Transverse colon (tissue), 4 donors: ENCODE measurements around the gene SLC7A14. TPM values are rescaled to one million over a fixed set of nuclear protein-coding genes. Genes with fewer than 3 reads are reported as not detected.

Experiments used
- DNase-seq: peaks from one replicate; pipeline ENCODE4 v3.0.0-alpha.2; 2019
- H3K27ac ChIP-seq, 4 donors: fragments of 200-600 bp; sonication (generic); 2 replicates each; pipeline ENCODE4 v1.5.1; 2016 to 2018; ENCODE audit warnings: inconsistent platforms in 4 of 4
- H3K27me3 ChIP-seq: fragments of 200-600 bp; sonication (generic); 2 replicates; pipeline ENCODE4 v1.5.1; 2017; ENCODE audit warnings: inconsistent platforms
- H3K36me3 ChIP-seq, 4 donors: fragments of 200-600 bp; sonication (generic); 2 replicates each; pipeline ENCODE4 v1.5.1; 2017 to 2019; ENCODE audit warnings: inconsistent platforms in 4 of 4
- H3K4me1 ChIP-seq, 4 donors: fragments of 200-600 bp; sonication (generic); 2 replicates each; pipeline ENCODE4 v1.5.1; 2017 to 2020; ENCODE audit warnings: inconsistent platforms in 4 of 4
- H3K4me3 ChIP-seq, 4 donors: fragments of 200-600 bp; sonication (generic); 1 replicate in 1 of 4; 2 replicates in 3 of 4; pipeline versions ENCODE4 v1.5.1 to v1.6.1; 2017 to 2019; ENCODE audit warnings: inconsistent platforms in 4 of 4
- H3K9me3 ChIP-seq, 2 donors: fragments of 200-600 bp; sonication (generic); 2 replicates each; pipeline ENCODE4 v1.5.1; 2017 to 2019; ENCODE audit warnings: inconsistent platforms in 2 of 2
- CTCF ChIP-seq, 5 experiments: fragments of 200-600 bp in 3 of 5; fragments of 450-650 bp in 2 of 5; sonication (generic) in 3 of 5; IDR thresholded peaks; 1 replicate in 2 of 5; 2 replicates in 3 of 5; pipeline ENCODE4 v1.5.1; 2016 to 2017; ENCODE audit warnings: antibody characterized with exemption in 5 of 5, inconsistent platforms in 3 of 5, mild to moderate bottlenecking in 2 of 5, moderate library complexity in 1 of 5
- EP300 ChIP-seq: sonication (generic); formaldehyde crosslinking; IDR thresholded peaks from one replicate; pipeline ENCODE4 v1.6.1; 2017; ENCODE audit warnings: antibody characterized with exemption, low read depth
- POLR2A ChIP-seq: fragments of 450-650 bp; IDR thresholded peaks from one replicate; pipeline ENCODE4 v1.6.1; 2016; ENCODE audit warnings: antibody characterized with exemption, mild to moderate bottlenecking, moderate library complexity
- POLR2AphosphoS5 ChIP-seq, 3 donors: sonication (generic); formaldehyde crosslinking; IDR thresholded peaks; one replicate each; pipeline ENCODE4 v1.6.1; 2016; ENCODE audit warnings: antibody characterized with exemption in 3 of 3
- WGBS, 2 donors: methylation state at CpG; one replicate each; pipeline ENCODE4 v1.1.5; 2018; ENCODE audit warnings: low coverage in 1 of 2; 5-methylcytosine and 5-hydroxymethylcytosine counted together
- in situ Hi-C, 4 donors: fragments of 200-750 bp; cut with MboI; loops; one replicate each; pipeline versions ENCODE4 v1.15.0 to v1.15.1; 2017; ENCODE audit warnings: low sequenced_read_pairs in 3 of 4, low pct_ligation_motif_present in 1 of 4, low pct_unique_long_range_greater_than_20kb in 1 of 4
- intact Hi-C: fragments of 100-400 bp; cut with DNase I; formaldehyde crosslinking; loops from one replicate; pipeline ENCODE4 v1.15.1; 2023; ENCODE audit warnings: low total_unique reads
- total RNA-seq, 4 donors: library from RNA; depleted of rRNA; stranded (reverse); fragments of >200 nt; gene quantifications; one replicate each; pipeline ENCODE4 v1.1.0, GENCODE V29; 2016

SLC7A14 gene
- total RNA-seq, 4 donors from 2014 or later, result 0.48 to 0.80 (median 0.72) TPM

GRCh38 chr3:170608475-170608874 lies 22.6 kb upstream of the SLC7A14 start:
- in situ Hi-C loops, result no loop called here
- no peaks in the 10 kb centered on the region for H3K27me3 ChIP-seq
- H3K4me1 ChIP-seq, result no peaks in the 10 kb centered on the region
- no peak for TF ChIP-seq CTCF (IDR thresholded peaks at IDR 0.05)
- TF ChIP-seq POLR2A, result no peak
- TF ChIP-seq POLR2AphosphoS5 (IDR thresholded peaks at IDR 0.05), result no peak
- TF ChIP-seq EP300, result no peak
- 62 to 80% methylated on average over 1 of the region's 1 CpG for WGBS, 2 donors
- no peak for DNase-seq
- H3K4me3 ChIP-seq, result no peak overlapping the region
- H3K9me3 ChIP-seq, result no peaks in the 10 kb centered on the region
- H3K36me3 ChIP-seq, result no peaks in the 10 kb centered on the region
- no peak overlapping the region for H3K27ac ChIP-seq
- intact Hi-C loops, result no loop called here

GRCh38 chr3:170606675-170607074 lies 20.8 kb upstream of the SLC7A14 start:
- TF ChIP-seq EP300 (no peak), CTCF (IDR thresholded peaks at IDR 0.05) (no peak), POLR2AphosphoS5 (IDR thresholded peaks at IDR 0.05) (no peak), POLR2A (no peak)

GRCh38 chr3:170605490-170605889 lies 19.6 kb upstream of the SLC7A14 start:
- Histone ChIP-seq H3K9me3 (no peaks in the 10 kb centered on the region), H3K27me3 (no peaks in the 10 kb centered on the region), H3K36me3 (no peaks in the 10 kb centered on the region), H3K4me1 (no peaks in the 10 kb centered on the region), H3K4me3 (no peak overlapping the region), H3K27ac (no peak overlapping the region)
- no peak for DNase-seq
- TF ChIP-seq CTCF (IDR thresholded peaks at IDR 0.05), result no peak
- no peak for TF ChIP-seq POLR2A
- TF ChIP-seq EP300, result no peak
- TF ChIP-seq POLR2AphosphoS5 (IDR thresholded peaks at IDR 0.05), result no peak
- in situ Hi-C loops, result no loop called here
- intact Hi-C loops, result no loop called here

More at GRCh38 chr3:170606675-170607074, 20.8 kb upstream of the SLC7A14 start:
- Histone ChIP-seq H3K9me3 (no peaks in the 10 kb centered on the region), H3K27me3 (no peaks in the 10 kb centered on the region), H3K27ac (no peak overlapping the region), H3K36me3 (no peaks in the 10 kb centered on the region), H3K4me1 (no peaks in the 10 kb centered on the region), H3K4me3 (no peak overlapping the region)
- 79 to 100% methylated on average over 1 to 3 of the region's 3 CpGs for WGBS, 2 donors
- DNase-seq, result no peak
- in situ Hi-C loops, result no loop called here
- intact Hi-C loops, result no loop called here

GRCh38 chr3:170603770-170604510 lies 18.1 kb upstream of the SLC7A14 start:
- Histone ChIP-seq H3K36me3 (no peaks in the 10 kb centered on the region), H3K4me3 (no peak overlapping the region), H3K27me3 (no peaks in the 10 kb centered on the region), H3K9me3 (no peaks in the 10 kb centered on the region), H3K4me1 (peaks cover 0 to 7% (median 2%) of the 10 kb centered on the region in 4 donors), H3K27ac (no peak overlapping the region)
- WGBS, 2 donors, result 34 to 50% methylated on average over 3 to 5 of the region's 5 CpGs
- in situ Hi-C loops (no loop called here), intact Hi-C loops (no loop called here)
- DNase-seq, result no peak
- no peak for TF ChIP-seq POLR2A
- no peak for TF ChIP-seq EP300
- no peak for TF ChIP-seq CTCF (IDR thresholded peaks at IDR 0.05)
- TF ChIP-seq POLR2AphosphoS5 (IDR thresholded peaks at IDR 0.05), result no peak
